Activated CD8-positive, alpha-beta memory T cell treated with anti-CD3 and anti-CD28 coated beads for 36 hours (primary cell): ENCODE measurements around the gene INCA1. TPM values are rescaled to one million over a fixed set of nuclear protein-coding genes. Genes with fewer than 3 reads are reported as not detected.

Source experiments
- CTCF ChIA-PET: fragments of 350-600 bp; sonication (Branson Sonifier 250); formaldehyde crosslinking; loops from one replicate; lab custom pipeline; 2021; ENCODE audit warnings: antibody characterized with exemption; lab: Charles Lee
- POLR2A ChIA-PET: fragments of 350-600 bp; sonication (Branson Sonifier 250); formaldehyde crosslinking; loops from one replicate; lab custom pipeline; 2021; ENCODE audit warnings: antibody characterized with exemption; lab: Charles Lee
- total RNA-seq, 2 experiments: library from RNA; stranded (reverse); gene quantifications; one replicate each; pipeline ENCODE4 v1.2.3, GENCODE V29; 2021

The INCA1 gene
- total RNA-seq, 2 experiments from 2014 or later, result 0.30 to 0.31 TPM

DNA sequence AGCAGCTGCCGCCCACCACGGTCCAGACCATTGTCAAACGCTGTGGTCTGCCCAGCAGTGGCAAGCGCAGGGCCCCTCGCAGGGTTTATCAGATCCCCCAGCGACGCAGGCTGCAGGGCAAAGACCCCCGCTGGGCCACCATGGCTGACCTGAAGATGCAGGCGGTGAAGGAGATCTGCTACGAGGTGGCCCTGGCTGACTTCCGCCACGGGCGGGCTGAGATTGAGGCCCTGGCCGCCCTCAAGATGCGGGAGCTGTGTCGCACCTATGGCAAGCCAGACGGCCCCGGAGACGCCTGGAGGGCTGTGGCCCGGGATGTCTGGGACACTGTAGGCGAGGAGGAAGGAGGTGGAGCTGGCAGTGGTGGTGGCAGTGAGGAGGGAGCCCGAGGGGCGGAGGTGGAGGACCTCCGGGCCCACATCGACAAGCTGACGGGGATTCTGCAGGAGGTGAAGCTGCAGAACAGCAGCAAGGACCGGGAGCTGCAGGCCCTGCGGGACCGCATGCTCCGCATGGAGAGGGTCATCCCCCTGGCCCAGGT is 24.9 kb upstream of the INCA1 start:
- POLR2A ChIA-PET, result no interaction called here
- CTCF ChIA-PET, result interaction anchor here (0.9 to 1.2 kb wide), 2 partner anchors 15 to 55 kb away, joined by 3 read pairs; partner anchors contain the start of gene SPAG7

DNA sequence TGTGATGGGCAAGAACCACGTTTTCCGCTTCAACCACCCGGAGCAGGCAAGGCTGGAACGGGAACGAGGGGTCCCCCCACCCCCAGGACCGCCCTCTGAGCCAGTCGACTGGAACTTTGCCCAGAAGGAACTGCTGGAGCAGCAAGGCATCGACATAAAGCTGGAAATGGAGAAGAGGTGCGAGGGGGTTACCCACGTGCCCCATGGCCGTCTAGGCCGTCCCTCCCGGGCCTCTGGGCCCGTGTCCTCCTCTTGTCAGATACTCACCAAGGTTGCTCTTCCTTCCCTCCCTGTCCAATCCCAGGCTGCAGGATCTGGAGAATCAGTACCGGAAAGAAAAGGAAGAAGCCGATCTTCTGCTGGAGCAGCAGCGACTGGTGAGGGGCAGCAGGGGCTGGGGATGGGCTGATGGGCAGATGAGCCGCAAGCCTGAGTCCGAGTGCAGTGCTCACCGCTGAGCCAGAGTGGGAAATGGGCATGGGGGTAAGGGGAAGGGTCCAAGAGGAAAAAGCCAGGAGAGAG is 23.2 kb upstream of the INCA1 start:
- ChIA-PET POLR2A (no interaction called here), CTCF (interaction anchor here (1.3 to 1.7 kb wide), 3 partner anchors 10 to 42 kb away, joined by 3 to 6 read pairs (median 4); no protein-coding TSS in a partner anchor)

DNA sequence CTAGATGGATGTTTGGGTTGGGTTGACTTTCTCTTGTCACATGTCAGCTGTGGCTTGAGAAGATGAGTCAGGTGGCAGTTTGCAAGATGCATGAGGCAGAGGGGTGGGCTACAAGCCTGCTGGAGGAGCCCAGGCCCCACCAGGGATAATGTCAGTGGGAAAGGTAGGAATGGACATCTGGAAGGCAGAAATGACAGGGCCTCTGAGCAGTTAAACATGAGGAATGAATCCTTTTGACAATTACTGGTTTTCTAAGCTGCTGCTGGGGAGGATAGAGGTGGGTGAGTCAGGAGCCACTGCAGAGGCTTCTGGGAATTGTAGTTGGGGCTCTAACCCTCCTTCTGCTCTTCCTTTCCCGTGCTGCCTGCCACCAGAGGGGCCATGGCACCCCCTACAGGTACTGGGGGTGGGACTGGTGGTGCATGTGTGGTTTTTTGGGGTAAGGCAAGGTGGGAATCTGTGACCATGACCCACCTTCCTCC is 22.2 kb upstream of the INCA1 start:
- CTCF ChIA-PET, result interaction anchor here (0.7 to 1.7 kb wide), 9 partner anchors 9 to 59 kb away, joined by 3 to 6 read pairs (median 4); partner anchors contain the start of genes INCA1 and KIF1C
- POLR2A ChIA-PET, result interaction anchor here (1.2 kb wide), 1 partner anchor 52 kb away, joined by 3 read pairs; the partner anchor contains the start of gene SPAG7

- ChIA-PET CTCF (no interaction called here), POLR2A (interaction anchor here (0.6 kb wide), 1 partner anchor 19 kb away, joined by 6 read pairs; no protein-coding TSS in a partner anchor)
Observed at GRCh38 chr17:5014357-5014756, 17.0 kb upstream of the INCA1 start.

DNA sequence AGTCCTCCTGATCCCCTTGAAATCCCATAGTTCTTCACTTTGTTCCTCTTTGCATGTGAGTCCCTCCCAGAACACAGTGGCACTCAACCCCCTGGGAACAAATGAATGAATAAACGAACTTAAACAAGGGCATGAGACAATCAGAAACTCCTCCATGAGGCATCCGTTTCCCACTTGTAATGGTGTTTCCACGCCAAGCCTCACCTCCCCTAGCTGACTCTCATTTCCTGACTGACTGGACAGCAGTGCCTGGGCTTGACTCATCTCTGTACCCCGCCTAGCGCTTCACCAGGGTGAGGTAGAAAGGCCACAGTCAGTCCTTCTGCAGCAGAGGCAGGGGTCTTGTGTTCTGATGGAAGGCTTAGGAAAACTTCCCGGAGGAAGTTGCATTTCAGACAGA is 14.6 kb upstream of the INCA1 start:
- POLR2A ChIA-PET, result no interaction called here
- CTCF ChIA-PET, result no interaction called here

DNA sequence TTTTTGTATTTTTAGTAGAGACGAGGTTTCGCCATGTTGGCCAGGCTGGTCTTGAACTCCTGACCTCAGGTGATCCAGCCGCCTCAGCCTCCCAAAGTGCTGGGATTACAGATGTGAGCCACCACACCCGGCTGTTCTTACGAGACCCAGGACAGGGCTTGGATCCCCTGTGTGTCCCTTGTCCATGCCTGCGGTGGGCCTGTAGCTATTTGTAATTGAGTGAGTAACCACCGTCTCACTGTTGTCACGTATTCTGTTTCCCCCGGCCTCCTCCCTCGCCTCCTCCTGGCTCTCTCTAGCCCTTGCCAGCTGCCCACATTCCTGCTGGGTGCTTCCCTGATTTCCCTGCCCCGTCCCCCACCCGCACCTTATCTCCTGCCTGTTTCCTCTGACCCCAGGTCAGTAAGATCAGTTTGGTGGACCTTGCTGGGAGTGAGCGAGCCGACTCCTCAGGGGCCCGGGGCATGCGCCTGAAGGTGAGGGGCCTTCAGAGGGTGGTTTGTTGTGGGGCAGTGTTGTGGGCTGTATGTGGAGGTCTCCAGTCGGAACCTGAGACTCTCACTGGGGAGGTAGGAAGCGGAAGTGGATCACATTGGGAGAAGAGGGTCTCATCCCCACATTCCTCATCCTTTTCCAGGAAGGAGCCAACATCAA is 6.0 kb upstream of the INCA1 start:
- CTCF ChIA-PET, result no interaction called here
- POLR2A ChIA-PET, result no interaction called here

GRCh38 chr17:5002121-5002788 is 4.9 kb upstream of the INCA1 start:
- ChIA-PET POLR2A (no interaction called here), CTCF (interaction anchor here (1.1 kb wide), 1 partner anchor 114 kb away, joined by 3 read pairs; no protein-coding TSS in a partner anchor)

GRCh38 chr17:5000237-5000639 is 2.9 kb upstream of the INCA1 start:
- ChIA-PET POLR2A (no interaction called here), CTCF (interaction anchor here (0.6 to 1.4 kb wide), 2 partner anchors 30 to 213 kb away, joined by 3 to 4 read pairs; no protein-coding TSS in a partner anchor)

- ChIA-PET CTCF (interaction anchor here (0.6 to 1.4 kb wide), 3 partner anchors 29 to 38 kb away, joined by 3 to 4 read pairs (median 3); no protein-coding TSS in a partner anchor), POLR2A (no interaction called here)
Observed at GRCh38 chr17:4999430-5000093, 2.2 kb upstream of the INCA1 start.

GRCh38 chr17:4998732-4999429 is 1.6 kb upstream of the INCA1 start:
- POLR2A ChIA-PET, result interaction anchor here (0.6 to 0.7 kb wide), 2 partner anchors 12 to 20 kb away, joined by 3 to 4 read pairs; no protein-coding TSS in a partner anchor
- CTCF ChIA-PET, result interaction anchor here (0.6 to 1.4 kb wide), 4 partner anchors 18 to 39 kb away, joined by 3 to 6 read pairs (median 4); no protein-coding TSS in a partner anchor

GRCh38 chr17:4998027-4998731 is 857 bp upstream of the INCA1 start:
- ChIA-PET CTCF (interaction anchor here (1.3 to 2.3 kb wide), 5 partner anchors 11 to 64 kb away, joined by 3 to 14 read pairs (median 4); partner anchors contain the start of gene CAMTA2), POLR2A (interaction anchor here (0.6 to 1.1 kb wide), 5 partner anchors 11 to 58 kb away, joined by 3 to 6 read pairs (median 4); partner anchors contain the start of genes CAMTA2, RNF167 and SLC25A11)

DNA sequence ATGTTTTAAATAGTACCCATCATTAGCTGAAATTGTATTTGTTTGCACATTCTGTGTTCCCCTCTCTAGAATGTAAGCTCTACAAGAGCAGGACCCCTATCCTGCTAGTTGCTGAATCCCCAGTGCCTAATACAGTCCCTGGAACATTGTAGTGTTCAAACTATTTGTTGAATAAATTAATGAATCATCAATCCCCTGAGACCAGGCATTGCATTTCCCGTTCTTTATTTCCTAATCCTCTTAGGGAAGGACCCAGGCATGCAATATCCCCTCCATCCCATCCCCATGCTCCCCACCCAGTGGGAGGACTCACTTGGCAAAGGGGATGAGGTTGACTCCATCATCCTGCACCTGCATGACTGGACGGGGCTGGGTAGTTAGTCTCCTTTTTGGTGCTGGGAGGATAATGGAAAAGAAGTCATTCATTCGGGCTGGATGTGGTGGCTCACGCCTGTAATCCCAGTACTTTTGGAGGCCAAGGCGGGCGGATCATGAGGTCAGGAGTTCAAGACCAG is 3.2 kb downstream of the INCA1 start:
- POLR2A ChIA-PET, result interaction anchor here (0.5 kb wide), 1 partner anchor 71 kb away, joined by 4 read pairs; no protein-coding TSS in a partner anchor
- CTCF ChIA-PET, result interaction anchor here (0.6 kb wide), 1 partner anchor 23 kb away, joined by 3 read pairs; no protein-coding TSS in a partner anchor

GRCh38 chr17:4987767-4988567 is 9.4 kb downstream of the INCA1 start:
- ChIA-PET CTCF (interaction anchor here (0.5 to 3.1 kb wide), 6 partner anchors 9 to 924 kb away, joined by 3 to 14 read pairs (median 4); partner anchors contain the start of genes INCA1, KIF1C and SPAG7), POLR2A (interaction anchor here (0.7 to 1.8 kb wide), 7 partner anchors 9 to 40 kb away, joined by 3 to 7 read pairs (median 5); partner anchors contain the start of genes INCA1, KIF1C and SPAG7)

DNA sequence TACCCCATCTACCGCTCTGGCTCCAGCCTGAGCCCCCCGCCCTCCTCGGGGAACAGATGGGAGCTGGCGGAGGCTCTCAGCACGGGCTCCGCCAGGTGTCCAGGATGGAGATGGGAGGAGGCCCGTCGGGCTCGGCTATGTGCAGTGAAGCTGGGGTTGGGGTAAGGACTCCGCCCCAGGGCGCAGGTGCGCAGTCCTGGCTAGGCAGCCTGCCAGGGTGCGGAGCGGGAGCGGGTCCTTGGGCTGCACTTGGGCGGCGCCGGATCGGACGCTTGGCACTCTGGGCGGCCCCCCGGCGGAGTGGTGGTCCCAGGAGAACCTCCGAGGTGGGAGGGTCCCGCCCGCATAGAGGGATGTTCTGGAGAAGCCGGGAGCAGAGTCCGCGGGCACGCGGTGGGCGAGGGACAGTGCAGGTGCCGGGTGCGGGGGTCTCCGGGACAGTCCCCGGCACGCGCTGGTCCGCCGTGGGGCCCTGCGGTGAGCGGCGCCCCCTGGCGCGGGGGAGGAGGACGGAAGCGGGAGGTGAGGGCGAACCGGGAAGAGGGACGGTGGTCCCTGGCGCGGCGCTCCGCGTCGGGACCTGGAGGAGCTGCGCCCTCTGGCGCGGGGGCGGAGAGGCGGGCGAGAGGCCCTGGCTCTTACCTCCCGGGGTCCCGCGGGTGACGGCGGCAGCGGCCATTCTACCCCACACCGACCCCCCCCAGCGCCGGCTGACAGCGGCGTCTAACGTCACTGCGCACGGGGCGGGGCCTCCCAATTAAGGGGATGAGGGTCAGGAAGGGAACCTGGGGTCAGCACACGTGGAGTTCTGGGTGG is 10.2 kb downstream of the INCA1 start, which contains the start of gene CAMTA2:
Gene CAMTA2 (minus strand): TSS at position 725 of the 816 bp plus-strand sequence. CDS start 1,453 bp downstream, outside the sequence.
- CTCF ChIA-PET, result interaction anchor here (0.5 to 3.1 kb wide), 8 partner anchors 10 to 923 kb away, joined by 3 to 14 read pairs (median 4); partner anchors contain the start of genes INCA1, KIF1C and SPAG7
- POLR2A ChIA-PET, result interaction anchor here (0.6 to 1.8 kb wide), 8 partner anchors 10 to 40 kb away, joined by 3 to 7 read pairs (median 4); partner anchors contain the start of genes INCA1, KIF1C and SPAG7
